ENCODE data around the gene ZDBF2. TPM values are rescaled to one million over a fixed set of nuclear protein-coding genes. Genes with fewer than 3 reads are reported as not detected.
A peak's percentile ranks its signal among the peaks of the same experiment; 100 is the strongest.
"Not testable (repeated sequence)": the region's sequence is repeated elsewhere in the genome, so short reads cannot be mapped to it uniquely, and the experiment has no call there.

Gene ZDBF2
- total RNA-seq, 1 experiment from 2014 or later, result 12.1 TPM

- DNase-seq (ENCODE audit: low read depth), result no peak
Observed at GRCh38 chr2:206259376-206260187, 14.9 kb upstream of the ZDBF2 start.

GRCh38 chr2:206260188-206261012 is 14.1 kb upstream of the ZDBF2 start:
- peak; percentile 56 for DNase-seq (ENCODE audit: low read depth)

- no peak for DNase-seq (ENCODE audit: low read depth)
Observed at GRCh38 chr2:206263959-206264603, 10.4 kb upstream of the ZDBF2 start.

GRCh38 chr2:206266130-206267125 is 8.0 kb upstream of the ZDBF2 start:
- no peak for DNase-seq (ENCODE audit: low read depth)

- no peak for DNase-seq (ENCODE audit: low read depth)
Observed at GRCh38 chr2:206267567-206267966, 6.9 kb upstream of the ZDBF2 start.

GRCh38 chr2:206271065-206271464 is 3.4 kb upstream of the ZDBF2 start:
- DNase-seq (ENCODE audit: low read depth), result no peak

- DNase-seq (ENCODE audit: low read depth), result no peak
Observed at GRCh38 chr2:206273905-206274304, 558 bp upstream of the ZDBF2 start.

GRCh38 chr2:206275312-206276055 is 1.0 kb downstream of the ZDBF2 start:
- DNase-seq (ENCODE audit: low read depth), result peak; percentile 58

GRCh38 chr2:206276169-206276942 is 1.9 kb downstream of the ZDBF2 start:
- no peak for DNase-seq (ENCODE audit: low read depth)

- DNase-seq (ENCODE audit: low read depth), result no peak
Observed at GRCh38 chr2:206277503-206277902, 3.0 kb downstream of the ZDBF2 start.

GRCh38 chr2:206282746-206283145 is 8.3 kb downstream of the ZDBF2 start:
- no peak for DNase-seq (ENCODE audit: low read depth)

GRCh38 chr2:206287197-206287596 is 12.7 kb downstream of the ZDBF2 start:
- DNase-seq (ENCODE audit: low read depth), result no peak

- DNase-seq (ENCODE audit: low read depth), result no peak
Observed at GRCh38 chr2:206289391-206289790, 14.9 kb downstream of the ZDBF2 start.

- DNase-seq (ENCODE audit: low read depth), result peak; percentile 87
Observed at GRCh38 chr2:206296128-206296527, 21.7 kb downstream of the ZDBF2 start.

- DNase-seq (ENCODE audit: low read depth), result not testable (repeated sequence)
Observed at GRCh38 chr2:206299608-206300007, 25.1 kb downstream of the ZDBF2 start.

GRCh38 chr2:206305523-206306245 is 31.2 kb downstream of the ZDBF2 start:
- DNase-seq (ENCODE audit: low read depth), result no peak

GRCh38 chr2:206311026-206311425 is 36.6 kb downstream of the ZDBF2 start:
- no peak for DNase-seq (ENCODE audit: low read depth)

- DNase-seq (ENCODE audit: low read depth), result no peak
Observed at GRCh38 chr2:206316141-206316540, 41.7 kb downstream of the ZDBF2 start.

- DNase-seq (ENCODE audit: low read depth), result no peak
Observed at GRCh38 chr2:206323033-206323432, 48.6 kb downstream of the ZDBF2 start.
